Parathyroid adenoma (tissue), 2 donors: ENCODE results near the gene PIK3R5.

Source experiments
- H2AFZ ChIP-seq: fragments of 300-600 bp; sonication (generic); one replicate; pipeline ENCODE4 v1.7.0; 2017; ENCODE audit warnings: antibody characterized with exemption, mild to moderate bottlenecking
- H3K27ac ChIP-seq: fragments of 300-600 bp; sonication (generic); one replicate; pipeline ENCODE4 v1.7.0; 2017
- H3K27me3 ChIP-seq: fragments of 300-600 bp; sonication (generic); one replicate; pipeline ENCODE4 v1.7.0; 2017; ENCODE audit warnings: low read length; ENCODE audit not compliant: control insufficient read depth, insufficient read depth
- H3K36me3 ChIP-seq: fragments of 300-600 bp; sonication (generic); one replicate; pipeline ENCODE4 v1.7.0; 2017; ENCODE audit warnings: low read length; ENCODE audit not compliant: control insufficient read depth, insufficient read depth
- H3K4me1 ChIP-seq: fragments of 300-600 bp; sonication (generic); one replicate; pipeline ENCODE4 v1.7.0; 2017; ENCODE audit warnings: control low read depth
- H3K4me2 ChIP-seq: fragments of 300-600 bp; sonication (generic); one replicate; pipeline ENCODE4 v1.7.0; 2017; ENCODE audit warnings: low read length
- H3K4me3 ChIP-seq: fragments of 300-600 bp; sonication (generic); one replicate; pipeline ENCODE4 v1.7.0; 2017; ENCODE audit warnings: low read depth, low read length
- H3K79me2 ChIP-seq: fragments of 300-600 bp; sonication (generic); one replicate; pipeline ENCODE4 v1.7.0; 2017; ENCODE audit warnings: control low read depth
- H3K9ac ChIP-seq: fragments of 300-600 bp; sonication (generic); one replicate; pipeline ENCODE4 v1.7.0; 2017; ENCODE audit warnings: mild to moderate bottlenecking
- H3K9me3 ChIP-seq: fragments of 300-600 bp; sonication (generic); one replicate; pipeline ENCODE4 v1.7.0; 2017; ENCODE audit warnings: low read length; ENCODE audit not compliant: control insufficient read depth
- CTCF ChIP-seq: fragments of 300-600 bp; sonication (generic); IDR thresholded peaks from one replicate; pipeline ENCODE4 v1.7.0; 2017; ENCODE audit warnings: antibody characterized with exemption, mild to moderate bottlenecking
- donor health status: primary hyperparathyroidism.

Gene PIK3R5

DNA sequence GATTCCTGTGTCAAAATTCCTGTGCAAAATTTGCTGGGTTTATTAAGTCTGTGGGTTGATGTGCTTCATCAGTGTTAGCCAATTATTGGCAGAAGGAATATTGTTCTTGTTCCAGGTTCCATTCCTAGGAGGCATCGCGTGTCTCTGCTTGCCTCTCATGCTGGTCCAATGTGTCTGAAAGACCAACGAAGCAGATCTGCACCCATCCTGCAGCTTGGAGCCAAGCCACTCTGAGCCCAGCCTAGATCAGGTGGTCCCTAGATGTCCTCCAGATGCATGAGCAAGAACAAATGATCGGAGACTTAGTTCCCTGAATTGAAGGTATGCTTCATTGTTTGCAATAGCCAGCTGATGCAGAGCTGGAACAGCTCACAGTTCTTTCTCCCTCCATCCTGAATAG is 87.5 kb downstream of the PIK3R5 start:
- Histone ChIP-seq H3K4me3 (no peak overlapping the region), H3K9ac (no peak overlapping the region), H3K9me3 (no peaks in the 10 kb centered on the region), H3K36me3 (no peaks in the 10 kb centered on the region), H3K4me2 (no peak overlapping the region), H3K27ac (no peak overlapping the region), H3K4me1 (no peaks in the 10 kb centered on the region), H3K27me3 (no peaks in the 10 kb centered on the region), H3K79me2 (no peaks in the 10 kb centered on the region), H2AFZ (no peak overlapping the region)
- no peak for TF ChIP-seq CTCF

- Histone ChIP-seq H3K4me3 (no peak overlapping the region), H3K27ac (no peak overlapping the region)
- no peak for TF ChIP-seq CTCF
These were observed 89.5 kb downstream of the PIK3R5 start for GRCh38 chr17:8875957-8876356.

DNA sequence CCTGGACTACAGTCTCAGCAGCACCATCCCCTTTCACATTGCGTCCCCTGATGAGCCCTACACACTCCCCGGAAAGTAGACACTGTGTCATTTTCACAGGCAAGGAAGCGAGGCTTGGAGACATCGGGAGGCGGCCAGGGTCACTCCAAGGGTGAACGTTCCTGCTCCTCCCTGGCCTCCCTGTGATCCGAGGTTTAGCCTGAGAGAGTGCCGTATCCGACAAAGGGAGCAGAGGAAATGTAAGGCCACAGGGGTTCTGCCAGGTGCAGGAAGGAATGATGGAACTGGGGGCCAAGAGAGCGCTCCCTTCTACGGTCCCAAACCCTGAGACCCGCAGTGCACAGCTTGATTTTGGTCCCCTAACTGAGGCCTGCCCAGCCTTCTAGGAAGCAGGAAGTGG is 90.1 kb downstream of the PIK3R5 start:
- H3K4me1 ChIP-seq = no peaks in the 10 kb centered on the region
- H3K4me3 ChIP-seq = no peak overlapping the region
- no peak overlapping the region for H2AFZ ChIP-seq
- no peak for TF ChIP-seq CTCF
- no peaks in the 10 kb centered on the region for H3K79me2 ChIP-seq
- no peaks in the 10 kb centered on the region for H3K9me3 ChIP-seq
- H3K27me3 ChIP-seq = no peaks in the 10 kb centered on the region
- no peak overlapping the region for H3K9ac ChIP-seq
- no peaks in the 10 kb centered on the region for H3K36me3 ChIP-seq
- no peak overlapping the region for H3K27ac ChIP-seq
- H3K4me2 ChIP-seq = no peak overlapping the region

More at GRCh38 chr17:8875957-8876356, 89.5 kb downstream of the PIK3R5 start:
- Histone ChIP-seq H3K4me2 (no peak overlapping the region), H2AFZ (no peak overlapping the region), H3K79me2 (no peaks in the 10 kb centered on the region), H3K9ac (no peak overlapping the region), H3K4me1 (no peaks in the 10 kb centered on the region), H3K36me3 (no peaks in the 10 kb centered on the region), H3K9me3 (no peaks in the 10 kb centered on the region), H3K27me3 (no peaks in the 10 kb centered on the region)

GRCh38 chr17:8873801-8874715 is 91.4 kb downstream of the PIK3R5 start:
- H2AFZ ChIP-seq = no peak overlapping the region
- H3K9me3 ChIP-seq = no peaks in the 10 kb centered on the region
- H3K79me2 ChIP-seq = no peaks in the 10 kb centered on the region
- H3K4me1 ChIP-seq = no peaks in the 10 kb centered on the region
- no peak for TF ChIP-seq CTCF
- no peak overlapping the region for H3K9ac ChIP-seq
- no peak overlapping the region for H3K27ac ChIP-seq
- H3K4me2 ChIP-seq = no peak overlapping the region
- no peak overlapping the region for H3K4me3 ChIP-seq
- H3K27me3 ChIP-seq = no peaks in the 10 kb centered on the region
- H3K36me3 ChIP-seq = no peaks in the 10 kb centered on the region
